Measurements from ENCODE around the gene EML2. TPM values are rescaled to one million over a fixed set of nuclear protein-coding genes. Genes with fewer than 3 reads are reported as not detected.

The EML2 gene
- total and polyA plus RNA-seq, 7 donors, result 10.4 to 75.6 (median 34.6) TPM

DNA sequence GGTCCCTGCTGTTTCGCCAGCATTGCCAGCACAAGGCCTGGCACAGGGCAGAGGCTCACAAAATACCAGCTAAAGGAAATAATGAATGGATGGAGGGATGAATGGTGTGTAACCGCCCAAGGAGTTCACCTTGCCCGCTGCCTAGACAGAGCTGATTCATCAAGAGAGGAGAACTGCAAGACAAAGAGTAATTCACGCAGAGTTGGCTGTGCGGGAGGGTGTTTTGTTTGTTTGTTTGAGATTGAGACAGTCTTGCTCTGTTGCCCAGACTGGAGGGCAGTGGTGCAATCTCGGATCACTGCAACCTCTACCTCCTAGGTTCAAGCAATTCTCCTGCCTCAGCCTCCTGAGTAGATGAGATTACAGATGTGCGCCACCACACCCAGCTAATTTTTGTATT lies 57.6 kb downstream of the EML2 start:
- TF ChIP-seq, protein P1, sequence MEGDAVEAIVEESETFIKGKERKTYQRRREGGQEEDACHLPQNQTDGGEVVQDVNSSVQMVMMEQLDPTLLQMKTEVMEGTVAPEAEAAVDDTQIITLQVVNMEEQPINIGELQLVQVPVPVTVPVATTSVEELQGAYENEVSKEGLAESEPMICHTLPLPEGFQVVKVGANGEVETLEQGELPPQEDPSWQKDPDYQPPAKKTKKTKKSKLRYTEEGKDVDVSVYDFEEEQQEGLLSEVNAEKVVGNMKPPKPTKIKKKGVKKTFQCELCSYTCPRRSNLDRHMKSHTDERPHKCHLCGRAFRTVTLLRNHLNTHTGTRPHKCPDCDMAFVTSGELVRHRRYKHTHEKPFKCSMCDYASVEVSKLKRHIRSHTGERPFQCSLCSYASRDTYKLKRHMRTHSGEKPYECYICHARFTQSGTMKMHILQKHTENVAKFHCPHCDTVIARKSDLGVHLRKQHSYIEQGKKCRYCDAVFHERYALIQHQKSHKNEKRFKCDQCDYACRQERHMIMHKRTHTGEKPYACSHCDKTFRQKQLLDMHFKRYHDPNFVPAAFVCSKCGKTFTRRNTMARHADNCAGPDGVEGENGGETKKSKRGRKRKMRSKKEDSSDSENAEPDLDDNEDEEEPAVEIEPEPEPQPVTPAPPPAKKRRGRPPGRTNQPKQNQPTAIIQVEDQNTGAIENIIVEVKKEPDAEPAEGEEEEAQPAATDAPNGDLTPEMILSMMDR (IDR thresholded peaks at IDR 0.05), result no peak
- TF ChIP-seq POLR2A (IDR thresholded peaks at IDR 0.05) (no peak), POLR2AphosphoS5 (IDR thresholded peaks at IDR 0.05) (no peak), EP300 (IDR thresholded peaks at IDR 0.05) (no peak)
- no peaks in the 10 kb centered on the region for H3K27me3 ChIP-seq
- no peak for DNase-seq
- H3K27ac ChIP-seq, result no peak overlapping the region
- intact Hi-C loops (cut with DNase I), result loop anchor here (10.0 kb wide), 1 partner anchor 147 kb away; no protein-coding TSS in a partner anchor
- H3K9me3 ChIP-seq, result no peaks in the 10 kb centered on the region
- H3K4me3 ChIP-seq, result no peak overlapping the region
- H3K4me1 ChIP-seq, result peaks cover 0 to 38% (median 26%) of the 10 kb centered on the region in 4 donors
- no peaks in the 10 kb centered on the region for H3K36me3 ChIP-seq
- WGBS, 2 donors, result 91 to 94% methylated on average over 7 of the region's 7 CpGs

DNA sequence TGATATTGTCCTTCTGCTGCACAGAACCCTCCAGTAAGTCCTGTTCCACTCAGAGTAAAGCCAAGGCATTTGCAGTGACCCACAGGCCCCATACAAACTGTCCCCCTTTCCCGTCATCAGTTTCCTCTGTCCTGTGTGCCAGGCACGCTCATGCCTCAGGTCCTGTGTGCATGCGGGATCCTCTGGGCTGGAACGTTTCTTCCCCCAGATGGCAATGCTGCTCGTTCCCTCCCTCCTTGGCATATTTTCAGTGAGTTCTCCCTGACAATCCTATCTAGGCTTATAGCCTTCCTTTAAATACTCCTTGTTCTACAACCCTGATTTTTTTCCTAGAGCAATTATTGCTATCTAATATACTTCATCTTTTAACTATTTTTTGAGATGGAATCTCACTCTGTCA lies 60.3 kb downstream of the EML2 start:
- peak overlapping the region in 2 of 4 donors; percentile 68 to 76 for H3K27ac ChIP-seq
- WGBS, 2 donors, result 81 to 86% methylated on average over 5 of the region's 5 CpGs
- TF ChIP-seq POLR2AphosphoS5 (IDR thresholded peaks at IDR 0.05) (no peak), EP300 (IDR thresholded peaks at IDR 0.05) (no peak), POLR2A (IDR thresholded peaks at IDR 0.05) (no peak)
- TF ChIP-seq, protein P1 (IDR thresholded peaks at IDR 0.05), result no peak
- peaks cover 0 to 48% (median 30%) of the 10 kb centered on the region in 4 donors for H3K4me1 ChIP-seq
- DNase-seq, result no peak
- no peak overlapping the region for H3K4me3 ChIP-seq
- H3K27me3 ChIP-seq, result no peaks in the 10 kb centered on the region
- intact Hi-C loops (cut with DNase I), result no loop called here
- no peaks in the 10 kb centered on the region for H3K9me3 ChIP-seq
- no peaks in the 10 kb centered on the region for H3K36me3 ChIP-seq

DNA sequence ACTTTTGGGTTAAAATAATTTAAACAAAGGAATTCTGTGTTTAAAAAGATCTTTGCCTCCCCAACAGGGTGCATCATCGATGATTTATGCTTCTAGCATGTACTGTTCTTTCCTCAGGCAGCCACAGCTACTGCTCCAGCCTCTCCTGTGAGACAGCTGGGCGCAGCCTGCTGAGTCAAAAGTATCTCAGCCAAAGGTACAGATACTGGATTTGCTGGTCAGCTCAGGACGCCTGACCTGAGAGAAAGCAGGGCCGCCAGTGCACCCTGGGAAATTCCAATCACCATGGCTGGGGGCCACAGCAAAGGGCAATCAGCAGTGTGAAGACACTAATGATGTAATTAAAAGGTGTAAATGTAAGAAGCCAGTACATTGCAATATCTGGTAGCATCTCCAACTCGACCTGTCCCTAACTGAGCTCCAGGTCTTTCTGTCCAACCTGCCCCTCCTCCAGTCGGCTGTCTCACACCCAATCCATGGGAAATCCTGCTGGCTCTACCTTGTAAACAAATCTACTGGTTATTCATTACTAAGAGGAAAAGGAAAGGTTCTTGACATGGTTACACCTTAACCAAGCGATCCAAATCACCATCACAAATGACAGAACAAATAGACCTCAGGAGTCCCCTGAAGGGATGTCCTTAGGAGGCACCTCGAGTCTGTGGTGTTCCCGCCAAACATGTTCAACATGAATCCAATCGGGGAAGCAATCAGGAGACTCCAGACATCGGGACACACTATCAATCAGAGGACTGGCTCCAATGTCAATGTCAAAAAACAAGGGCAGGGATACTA lies 61.9 kb downstream of the EML2 start:
- WGBS, 2 donors, result 16 to 54% methylated on average over 11 of the region's 11 CpGs
- Histone ChIP-seq H3K36me3 (no peaks in the 10 kb centered on the region), H3K4me1 (peaks cover 0 to 41% (median 21%) of the 10 kb centered on the region in 4 donors), H3K27me3 (no peaks in the 10 kb centered on the region), H3K4me3 (no peak overlapping the region), H3K27ac (peak overlapping the region; percentile 52 to 76 (median 63)), H3K9me3 (no peaks in the 10 kb centered on the region)
- TF ChIP-seq POLR2A (IDR thresholded peaks at IDR 0.05), result no peak
- peak in 2 of 4 donors; percentile 49 to 53 for TF ChIP-seq POLR2AphosphoS5 (IDR thresholded peaks at IDR 0.05)
- TF ChIP-seq EP300 (IDR thresholded peaks at IDR 0.05), result peak in 1 of 4 donors; percentile 54
- DNase-seq, result peak; percentile 79
- intact Hi-C loops (cut with DNase I), result no loop called here

DNA sequence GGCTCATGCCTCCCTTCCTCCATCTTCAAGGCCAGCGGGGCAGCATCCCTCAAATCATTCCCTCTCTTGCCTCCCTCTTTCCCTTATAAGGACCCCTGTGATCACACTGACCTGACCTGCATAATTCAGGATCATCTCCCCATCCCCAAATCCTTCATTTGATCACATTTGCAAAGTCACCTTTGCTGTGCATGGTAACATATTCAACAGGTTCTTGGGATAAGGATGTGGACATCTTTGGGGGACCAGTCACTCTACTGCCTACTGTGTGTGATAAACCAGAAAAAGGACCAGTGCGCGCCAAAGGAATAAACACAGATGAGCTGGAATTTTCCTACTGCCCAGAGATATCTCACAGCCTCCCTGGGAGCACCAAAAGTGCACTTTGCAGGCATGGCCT lies 62.5 kb downstream of the EML2 start:
- H3K36me3 ChIP-seq, result no peaks in the 10 kb centered on the region
- no peak for TF ChIP-seq POLR2AphosphoS5 (IDR thresholded peaks at IDR 0.05)
- TF ChIP-seq, protein P1 (IDR thresholded peaks at IDR 0.05), result no peak
- TF ChIP-seq EP300 (IDR thresholded peaks at IDR 0.05), result no peak
- no peak for TF ChIP-seq POLR2A (IDR thresholded peaks at IDR 0.05)
- H3K9me3 ChIP-seq, result no peaks in the 10 kb centered on the region
- H3K27ac ChIP-seq, result peak overlapping the region; percentile 52 to 76 (median 63)
- H3K4me1 ChIP-seq, result peaks cover 0 to 41% (median 21%) of the 10 kb centered on the region in 4 donors
- H3K4me3 ChIP-seq, result no peak overlapping the region
- intact Hi-C loops (cut with DNase I), result no loop called here
- no peak for DNase-seq
- 75 to 95% methylated on average over 3 of the region's 3 CpGs for WGBS, 2 donors
- H3K27me3 ChIP-seq, result no peaks in the 10 kb centered on the region

DNA sequence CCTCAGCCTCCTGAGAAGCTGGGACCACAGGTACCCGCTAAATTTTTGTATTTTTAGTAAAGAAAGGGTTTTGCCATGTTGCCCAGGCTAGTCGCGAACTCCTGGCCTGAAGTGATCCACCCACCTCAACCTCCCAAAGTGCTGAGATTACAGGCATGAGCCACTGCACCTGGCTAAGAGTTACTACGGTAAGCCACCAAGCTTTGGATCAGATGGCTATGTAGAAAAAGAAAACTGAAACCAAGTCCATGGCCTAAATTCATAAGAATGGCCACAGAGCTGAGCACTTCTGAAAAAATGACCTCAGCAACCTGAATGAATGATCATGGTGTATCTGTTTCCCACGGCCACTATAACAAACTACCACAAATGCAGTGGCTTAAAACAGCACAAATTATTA lies 64.0 kb downstream of the EML2 start:
- peaks cover 0 to 41% (median 21%) of the 10 kb centered on the region in 4 donors for H3K4me1 ChIP-seq
- 89% methylated on average over 5 of the region's 5 CpGs for WGBS, 2 donors
- H3K9me3 ChIP-seq, result no peaks in the 10 kb centered on the region
- H3K36me3 ChIP-seq, result no peaks in the 10 kb centered on the region
- intact Hi-C loops (cut with DNase I), result no loop called here
- TF ChIP-seq EP300 (IDR thresholded peaks at IDR 0.05) (no peak), POLR2A (IDR thresholded peaks at IDR 0.05) (no peak), POLR2AphosphoS5 (IDR thresholded peaks at IDR 0.05) (no peak)
- TF ChIP-seq, protein P1 (IDR thresholded peaks at IDR 0.05), result no peak
- DNase-seq, result no peak
- H3K4me3 ChIP-seq, result no peak overlapping the region
- H3K27ac ChIP-seq, result peak overlapping the region in 1 of 4 donors; percentile 68
- H3K27me3 ChIP-seq, result no peaks in the 10 kb centered on the region
